ENCODE measurements around the gene SNED1. TPM values are rescaled to one million over a fixed set of nuclear protein-coding genes. Genes with fewer than 3 reads are reported as not detected.

SNED1 gene
- total RNA-seq, 1 donor from 2014 or later, result 19.4 TPM

DNA sequence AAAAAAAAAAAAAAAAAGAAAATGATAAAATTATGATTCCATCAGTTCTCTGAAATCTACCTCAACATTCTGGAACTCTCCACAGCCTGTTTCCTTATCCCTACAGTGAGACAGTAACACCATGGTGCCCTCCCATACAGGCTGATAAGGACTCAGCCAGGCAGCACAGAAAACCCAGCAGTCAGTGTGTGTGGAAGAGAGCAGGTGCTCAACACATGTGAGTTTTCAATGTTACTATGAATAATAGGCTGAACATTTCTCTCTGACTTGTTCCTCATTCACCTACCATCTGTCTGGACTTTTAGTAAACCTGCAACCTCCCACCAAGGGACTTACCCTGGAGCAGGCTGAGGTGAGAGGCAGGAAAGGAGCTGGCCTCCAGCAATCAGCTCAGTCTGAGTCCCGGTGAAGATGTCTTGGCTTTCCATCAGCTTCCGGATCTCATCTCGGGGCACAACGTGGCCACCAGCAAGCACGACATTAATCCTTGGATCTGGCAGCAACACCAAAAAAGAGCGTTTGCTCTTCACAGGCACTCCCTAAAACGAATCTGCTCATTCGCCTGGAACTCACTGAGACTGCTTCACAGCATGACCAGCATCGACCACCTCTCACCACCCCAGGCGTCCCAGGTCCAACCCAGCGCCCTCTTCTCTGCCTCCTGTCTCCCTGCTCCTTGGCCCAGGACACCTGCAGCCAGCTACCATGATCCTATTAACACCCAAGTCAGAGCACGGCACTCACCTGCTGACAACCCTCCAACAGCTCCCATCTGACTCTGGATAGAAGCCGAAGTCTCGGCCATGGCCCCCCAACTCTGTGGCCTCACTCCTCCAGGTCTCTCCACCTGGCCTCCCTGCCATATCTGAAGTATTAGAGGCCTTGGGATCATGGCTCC lies 134.4 kb downstream of the SNED1 start:
- no peak for DNase-seq (ENCODE audit: extremely low spot score, unreplicated experiment)
- Mint-ChIP-seq H3K9me3 (ENCODE audit: unreplicated experiment) (no peaks in the 10 kb centered on the region), H3K4me1 (ENCODE audit: unreplicated experiment) (no peaks in the 10 kb centered on the region), H3K36me3 (ENCODE audit: unreplicated experiment) (no peaks in the 10 kb centered on the region), H3K27ac (ENCODE audit: unreplicated experiment) (no peak overlapping the region), H3K27me3 (ENCODE audit: unreplicated experiment) (no peaks in the 10 kb centered on the region), H3K4me3 (ENCODE audit: unreplicated experiment) (no peak overlapping the region)
- TF ChIP-seq, protein P1, sequence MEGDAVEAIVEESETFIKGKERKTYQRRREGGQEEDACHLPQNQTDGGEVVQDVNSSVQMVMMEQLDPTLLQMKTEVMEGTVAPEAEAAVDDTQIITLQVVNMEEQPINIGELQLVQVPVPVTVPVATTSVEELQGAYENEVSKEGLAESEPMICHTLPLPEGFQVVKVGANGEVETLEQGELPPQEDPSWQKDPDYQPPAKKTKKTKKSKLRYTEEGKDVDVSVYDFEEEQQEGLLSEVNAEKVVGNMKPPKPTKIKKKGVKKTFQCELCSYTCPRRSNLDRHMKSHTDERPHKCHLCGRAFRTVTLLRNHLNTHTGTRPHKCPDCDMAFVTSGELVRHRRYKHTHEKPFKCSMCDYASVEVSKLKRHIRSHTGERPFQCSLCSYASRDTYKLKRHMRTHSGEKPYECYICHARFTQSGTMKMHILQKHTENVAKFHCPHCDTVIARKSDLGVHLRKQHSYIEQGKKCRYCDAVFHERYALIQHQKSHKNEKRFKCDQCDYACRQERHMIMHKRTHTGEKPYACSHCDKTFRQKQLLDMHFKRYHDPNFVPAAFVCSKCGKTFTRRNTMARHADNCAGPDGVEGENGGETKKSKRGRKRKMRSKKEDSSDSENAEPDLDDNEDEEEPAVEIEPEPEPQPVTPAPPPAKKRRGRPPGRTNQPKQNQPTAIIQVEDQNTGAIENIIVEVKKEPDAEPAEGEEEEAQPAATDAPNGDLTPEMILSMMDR (IDR thresholded peaks at IDR 0.05), result no peak

DNA sequence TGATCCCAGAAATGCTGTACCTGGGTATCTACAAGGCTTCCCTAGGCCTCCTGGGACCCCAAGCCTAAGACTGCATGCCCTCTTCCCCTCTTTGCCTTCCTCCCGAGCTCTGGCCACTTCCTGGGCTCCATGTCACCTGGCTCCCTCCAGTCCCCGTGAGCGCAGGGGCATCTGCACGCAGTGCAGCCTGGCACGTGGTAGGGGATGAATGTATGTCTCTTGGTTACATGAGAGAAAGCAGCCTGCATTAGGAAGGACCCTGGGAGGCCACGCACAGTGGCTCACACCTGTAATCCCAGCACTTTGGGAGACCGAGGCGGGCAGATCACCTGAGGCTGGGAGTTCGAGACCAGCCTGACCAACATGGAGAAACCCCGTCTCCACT lies 135.0 kb downstream of the SNED1 start:
- Mint-ChIP-seq H3K27me3 (ENCODE audit: unreplicated experiment) (no peaks in the 10 kb centered on the region), H3K27ac (ENCODE audit: unreplicated experiment) (no peak overlapping the region), H3K4me1 (ENCODE audit: unreplicated experiment) (no peaks in the 10 kb centered on the region), H3K4me3 (ENCODE audit: unreplicated experiment) (no peak overlapping the region), H3K36me3 (ENCODE audit: unreplicated experiment) (no peaks in the 10 kb centered on the region), H3K9me3 (ENCODE audit: unreplicated experiment) (no peaks in the 10 kb centered on the region)
- no peak for DNase-seq (ENCODE audit: extremely low spot score, unreplicated experiment)
- TF ChIP-seq, protein P1 (IDR thresholded peaks at IDR 0.05), result no peak

DNA sequence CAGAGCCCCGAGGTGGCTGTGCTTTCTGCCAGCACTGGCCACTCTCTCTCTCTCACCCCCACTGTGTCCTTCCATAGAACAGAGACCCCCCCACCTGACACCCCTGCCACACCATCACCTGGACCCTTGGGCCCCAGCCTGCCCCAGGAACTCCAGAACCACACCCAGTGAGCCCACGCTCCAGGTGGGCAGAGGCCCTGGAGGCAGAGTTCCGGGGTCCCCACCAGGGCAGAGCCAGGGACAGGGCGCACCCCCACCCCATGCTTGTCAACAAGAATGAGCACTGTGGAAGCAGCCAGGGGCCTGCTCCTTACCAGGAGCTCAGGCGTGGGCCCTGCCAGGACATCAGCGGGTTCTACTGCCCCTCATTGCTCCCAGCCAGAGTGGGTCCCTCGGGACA lies 136.3 kb downstream of the SNED1 start:
- Mint-ChIP-seq H3K4me3 (ENCODE audit: unreplicated experiment) (no peak overlapping the region), H3K27me3 (ENCODE audit: unreplicated experiment) (no peaks in the 10 kb centered on the region), H3K36me3 (ENCODE audit: unreplicated experiment) (no peaks in the 10 kb centered on the region), H3K27ac (ENCODE audit: unreplicated experiment) (no peak overlapping the region), H3K9me3 (ENCODE audit: unreplicated experiment) (no peaks in the 10 kb centered on the region), H3K4me1 (ENCODE audit: unreplicated experiment) (no peaks in the 10 kb centered on the region)
- DNase-seq (ENCODE audit: extremely low spot score, unreplicated experiment), result no peak
- TF ChIP-seq, protein P1 (IDR thresholded peaks at IDR 0.05), result no peak

DNA sequence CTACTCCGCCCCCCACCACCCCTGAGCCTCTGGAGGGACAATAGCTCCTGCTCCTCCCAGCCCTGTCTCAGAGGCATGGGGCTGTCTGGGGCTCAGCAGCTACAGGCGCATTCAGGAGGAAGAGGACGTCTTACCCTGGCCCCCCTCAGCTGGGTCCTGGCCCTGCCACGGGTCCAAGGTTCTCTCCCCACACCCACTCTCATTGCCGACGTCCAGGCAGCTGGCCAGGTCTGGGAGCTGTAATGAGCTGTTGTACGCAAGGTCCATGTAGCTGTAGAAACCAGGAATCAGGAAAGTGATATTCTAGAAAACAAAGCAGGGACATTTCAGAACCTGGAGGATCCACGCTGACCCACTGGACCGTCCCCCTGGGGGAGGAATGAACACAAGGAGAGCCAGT lies 137.3 kb downstream of the SNED1 start:
- Mint-ChIP-seq H3K36me3 (ENCODE audit: unreplicated experiment) (no peaks in the 10 kb centered on the region), H3K4me3 (ENCODE audit: unreplicated experiment) (no peak overlapping the region), H3K4me1 (ENCODE audit: unreplicated experiment) (no peaks in the 10 kb centered on the region), H3K27me3 (ENCODE audit: unreplicated experiment) (no peaks in the 10 kb centered on the region), H3K27ac (ENCODE audit: unreplicated experiment) (no peak overlapping the region), H3K9me3 (ENCODE audit: unreplicated experiment) (no peaks in the 10 kb centered on the region)
- no peak for DNase-seq (ENCODE audit: extremely low spot score, unreplicated experiment)
- TF ChIP-seq, protein P1 (IDR thresholded peaks at IDR 0.05), result no peak

DNA sequence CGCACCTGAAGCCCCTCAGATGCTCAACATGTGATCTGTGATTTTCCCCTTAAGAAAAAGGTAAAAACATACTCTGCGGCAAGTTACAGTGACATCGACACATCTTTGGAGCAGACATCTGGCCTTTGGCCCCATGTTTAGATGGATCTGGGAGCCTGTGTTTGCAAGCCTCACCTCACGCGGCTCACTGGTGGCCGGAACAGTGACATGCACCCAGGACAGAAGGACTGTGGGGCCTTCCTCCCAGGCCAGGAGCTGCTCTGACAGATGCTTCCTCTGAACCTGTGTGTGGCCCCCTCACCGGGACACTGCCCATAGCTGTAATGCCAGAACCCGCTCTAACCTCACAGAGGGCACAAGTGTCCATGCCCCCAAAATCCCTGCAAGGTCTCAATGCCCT lies 137.8 kb downstream of the SNED1 start:
- Mint-ChIP-seq H3K27me3 (ENCODE audit: unreplicated experiment) (no peaks in the 10 kb centered on the region), H3K36me3 (ENCODE audit: unreplicated experiment) (no peaks in the 10 kb centered on the region), H3K4me3 (ENCODE audit: unreplicated experiment) (no peak overlapping the region), H3K4me1 (ENCODE audit: unreplicated experiment) (no peaks in the 10 kb centered on the region), H3K9me3 (ENCODE audit: unreplicated experiment) (no peaks in the 10 kb centered on the region), H3K27ac (ENCODE audit: unreplicated experiment) (no peak overlapping the region)
- TF ChIP-seq, protein P1 (IDR thresholded peaks at IDR 0.05), result no peak
- no peak for DNase-seq (ENCODE audit: extremely low spot score, unreplicated experiment)

All from osteocyte (in vitro differentiated cells).